Smooth muscle cell (in vitro differentiated cells): ENCODE measurements around the gene ZNF22. TPM values are rescaled to one million over a fixed set of nuclear protein-coding genes. Genes with fewer than 3 reads are reported as not detected.

ENCODE experiments used
- DNase-seq: peaks from one replicate; lab custom pipeline; 2025; ENCODE audit not compliant: unreplicated experiment; lab: John Stamatoyannopoulos, UW
- H2AFZ ChIP-seq: fragments of 200-600 bp; sonication (generic); 2 replicates; pipeline ENCODE4 v1.6.0; 2016; ENCODE audit warnings: antibody characterized with exemption, low read depth, mild to moderate bottlenecking
- H3F3A ChIP-seq: fragments of 200-600 bp; sonication (generic); 2 replicates; pipeline ENCODE4 v1.6.0; 2017; ENCODE audit warnings: antibody characterized with exemption, low read depth
- H3K27ac ChIP-seq: fragments of 200-600 bp; sonication (generic); 2 replicates; pipeline ENCODE4 v1.5.1; 2016; ENCODE audit warnings: low read depth, mild to moderate bottlenecking
- H3K27me3 ChIP-seq: fragments of 200-600 bp; sonication (generic); 2 replicates; pipeline ENCODE4 v1.6.1; 2016; ENCODE audit warnings: low read depth, mild to moderate bottlenecking
- H3K36me3 ChIP-seq: fragments of 200-600 bp; sonication (generic); 2 replicates; pipeline ENCODE4 v1.5.1; 2016; ENCODE audit warnings: low read depth
- H3K4me1 ChIP-seq: fragments of 200-600 bp; sonication (generic); 2 replicates; pipeline ENCODE4 v1.5.1; 2016; ENCODE audit warnings: low read depth
- H3K4me2 ChIP-seq: fragments of 200-600 bp; sonication (generic); 2 replicates; pipeline ENCODE4 v1.6.0; 2016; ENCODE audit warnings: mild to moderate bottlenecking
- H3K4me3 ChIP-seq: fragments of 200-600 bp; sonication (generic); 2 replicates; pipeline ENCODE4 v1.5.1; 2016; ENCODE audit warnings: mild to moderate bottlenecking
- H3K79me2 ChIP-seq: fragments of 200-600 bp; sonication (generic); 2 replicates; pipeline ENCODE4 v1.6.0; 2016; ENCODE audit warnings: low read depth, mild to moderate bottlenecking
- H3K9ac ChIP-seq: fragments of 200-600 bp; sonication (generic); 2 replicates; pipeline ENCODE4 v1.6.0; 2016; ENCODE audit warnings: low read depth
- H3K9me3 ChIP-seq: fragments of 200-600 bp; sonication (generic); replicated peaks from 2 replicates; pipeline ENCODE4 v1.5.1; 2016; ENCODE audit warnings: low read depth
- H4K20me1 ChIP-seq: fragments of 200-600 bp; sonication (generic); 2 replicates; pipeline ENCODE4 v1.6.0; 2016; ENCODE audit warnings: low read depth
- WGBS: methylation state at CpG from one replicate; pipeline ENCODE4 v1.1.7; 2016; ENCODE audit warnings: low lambda C conversion rate; 5-methylcytosine and 5-hydroxymethylcytosine counted together
- polyA plus RNA-seq: library from polyadenylated mRNA; unstranded; fragments of >200 nt; fragmentation: Nextera tagmentation; extraction: Ambion mirVana; gene quantifications from 2 replicates; pipeline ENCODE4 v1.2.1, GENCODE V29; 2016
- total RNA-seq: library from RNA; depleted of rRNA; stranded (reverse); fragments of >200 nt; gene quantifications from 2 replicates; pipeline ENCODE4 v1.2.3, GENCODE V29; 2014
- TF ChIP-seq, protein P1 (sequence below): fragments of 200-600 bp; sonication (generic); IDR thresholded peaks from 2 replicates; pipeline ENCODE4 v1.5.1; 2017; ENCODE audit warnings: borderline replicate concordance, mild to moderate bottlenecking, antibody characterized with exemption; ENCODE audit not compliant: insufficient read depth, poor library complexity, severe bottlenecking

Gene ZNF22
- total and polyA plus RNA-seq, 2 experiments from 2014 or later, result 30.7 to 38.9 TPM

DNA sequence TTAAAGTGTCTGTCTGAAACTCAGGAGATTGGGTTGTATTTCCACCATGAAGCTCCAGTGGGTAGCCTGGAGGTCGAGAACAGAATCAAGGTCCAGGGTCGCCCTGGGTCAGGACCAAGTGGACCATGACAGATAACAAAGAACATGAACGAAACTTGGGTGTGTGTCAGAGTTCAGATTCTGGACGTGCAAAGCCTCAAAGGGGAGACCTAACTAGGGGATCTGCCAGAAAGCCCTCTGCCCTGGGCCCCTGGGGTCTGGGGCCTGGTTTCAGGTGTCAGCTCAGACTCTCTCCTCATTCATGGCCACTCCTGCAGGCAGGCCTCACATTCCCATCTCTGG is 39.5 kb upstream of the ZNF22 start:
- Histone ChIP-seq H3K27ac (no peak overlapping the region), H3F3A (no peaks in the 10 kb centered on the region), H3K79me2 (no peaks in the 10 kb centered on the region), H3K4me2 (no peak overlapping the region), H3K4me3 (no peak overlapping the region), H2AFZ (no peak overlapping the region), H4K20me1 (no peaks in the 10 kb centered on the region), H3K27me3 (no peaks in the 10 kb centered on the region), H3K9me3 (no peaks in the 10 kb centered on the region), H3K36me3 (no peaks in the 10 kb centered on the region), H3K9ac (no peak overlapping the region), H3K4me1 (peaks cover 32% of the 10 kb centered on the region)
- WGBS, result 80% methylated on average over 4 of the region's 4 CpGs
- no peak for DNase-seq
- TF ChIP-seq, protein P1, sequence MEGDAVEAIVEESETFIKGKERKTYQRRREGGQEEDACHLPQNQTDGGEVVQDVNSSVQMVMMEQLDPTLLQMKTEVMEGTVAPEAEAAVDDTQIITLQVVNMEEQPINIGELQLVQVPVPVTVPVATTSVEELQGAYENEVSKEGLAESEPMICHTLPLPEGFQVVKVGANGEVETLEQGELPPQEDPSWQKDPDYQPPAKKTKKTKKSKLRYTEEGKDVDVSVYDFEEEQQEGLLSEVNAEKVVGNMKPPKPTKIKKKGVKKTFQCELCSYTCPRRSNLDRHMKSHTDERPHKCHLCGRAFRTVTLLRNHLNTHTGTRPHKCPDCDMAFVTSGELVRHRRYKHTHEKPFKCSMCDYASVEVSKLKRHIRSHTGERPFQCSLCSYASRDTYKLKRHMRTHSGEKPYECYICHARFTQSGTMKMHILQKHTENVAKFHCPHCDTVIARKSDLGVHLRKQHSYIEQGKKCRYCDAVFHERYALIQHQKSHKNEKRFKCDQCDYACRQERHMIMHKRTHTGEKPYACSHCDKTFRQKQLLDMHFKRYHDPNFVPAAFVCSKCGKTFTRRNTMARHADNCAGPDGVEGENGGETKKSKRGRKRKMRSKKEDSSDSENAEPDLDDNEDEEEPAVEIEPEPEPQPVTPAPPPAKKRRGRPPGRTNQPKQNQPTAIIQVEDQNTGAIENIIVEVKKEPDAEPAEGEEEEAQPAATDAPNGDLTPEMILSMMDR, result no peak

DNA sequence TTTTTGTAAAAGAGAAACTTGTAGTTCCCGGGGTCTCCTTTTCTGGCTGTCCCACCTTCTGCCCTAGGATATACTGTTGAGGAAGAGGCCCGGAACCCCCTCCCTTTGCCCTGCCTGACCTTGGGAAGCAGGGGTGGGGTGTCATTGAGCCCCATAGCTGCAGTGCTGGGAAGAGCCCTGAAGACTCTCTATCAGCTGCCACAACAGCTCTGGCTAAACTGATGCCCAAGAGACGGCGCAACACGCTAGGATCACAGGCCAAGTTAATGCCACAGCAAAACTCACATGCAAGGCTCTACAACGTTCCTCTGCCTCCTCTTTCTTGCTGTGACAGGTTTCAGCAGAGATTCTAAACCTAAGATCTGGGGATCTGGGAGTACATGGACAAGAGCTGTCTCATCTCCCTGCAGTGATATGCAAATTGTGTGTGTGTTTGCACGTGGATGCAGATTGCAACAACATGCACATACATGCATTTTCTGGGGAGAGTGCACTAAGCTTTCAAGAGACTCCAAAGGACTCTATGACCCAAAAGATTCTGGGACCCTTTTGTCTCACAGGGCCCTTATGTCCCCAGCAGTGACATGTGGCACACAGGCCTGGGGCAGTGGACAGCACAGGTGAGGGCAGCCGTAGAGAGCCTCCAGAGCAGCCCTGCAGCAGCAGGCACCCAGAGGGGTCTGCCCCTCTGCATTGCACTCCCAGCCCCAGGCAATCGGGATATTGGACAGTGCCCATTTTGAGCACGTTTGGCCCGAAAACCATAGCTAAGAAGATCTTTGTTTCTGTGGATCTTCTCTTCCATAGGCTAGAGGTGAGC is 38.6 kb upstream of the ZNF22 start:
- no peak overlapping the region for H3K4me2 ChIP-seq
- H3K27ac ChIP-seq, result no peak overlapping the region
- no peaks in the 10 kb centered on the region for H3K27me3 ChIP-seq
- H4K20me1 ChIP-seq, result no peaks in the 10 kb centered on the region
- H2AFZ ChIP-seq, result no peak overlapping the region
- TF ChIP-seq, protein P1, result no peak
- DNase-seq, result no peak
- WGBS, result 94% methylated on average over 11 of the region's 11 CpGs
- H3F3A ChIP-seq, result no peaks in the 10 kb centered on the region
- H3K9me3 ChIP-seq, result no peaks in the 10 kb centered on the region
- H3K9ac ChIP-seq, result no peak overlapping the region
- no peak overlapping the region for H3K4me3 ChIP-seq
- no peaks in the 10 kb centered on the region for H3K36me3 ChIP-seq
- peaks cover 32% of the 10 kb centered on the region for H3K4me1 ChIP-seq
- H3K79me2 ChIP-seq, result no peaks in the 10 kb centered on the region

DNA sequence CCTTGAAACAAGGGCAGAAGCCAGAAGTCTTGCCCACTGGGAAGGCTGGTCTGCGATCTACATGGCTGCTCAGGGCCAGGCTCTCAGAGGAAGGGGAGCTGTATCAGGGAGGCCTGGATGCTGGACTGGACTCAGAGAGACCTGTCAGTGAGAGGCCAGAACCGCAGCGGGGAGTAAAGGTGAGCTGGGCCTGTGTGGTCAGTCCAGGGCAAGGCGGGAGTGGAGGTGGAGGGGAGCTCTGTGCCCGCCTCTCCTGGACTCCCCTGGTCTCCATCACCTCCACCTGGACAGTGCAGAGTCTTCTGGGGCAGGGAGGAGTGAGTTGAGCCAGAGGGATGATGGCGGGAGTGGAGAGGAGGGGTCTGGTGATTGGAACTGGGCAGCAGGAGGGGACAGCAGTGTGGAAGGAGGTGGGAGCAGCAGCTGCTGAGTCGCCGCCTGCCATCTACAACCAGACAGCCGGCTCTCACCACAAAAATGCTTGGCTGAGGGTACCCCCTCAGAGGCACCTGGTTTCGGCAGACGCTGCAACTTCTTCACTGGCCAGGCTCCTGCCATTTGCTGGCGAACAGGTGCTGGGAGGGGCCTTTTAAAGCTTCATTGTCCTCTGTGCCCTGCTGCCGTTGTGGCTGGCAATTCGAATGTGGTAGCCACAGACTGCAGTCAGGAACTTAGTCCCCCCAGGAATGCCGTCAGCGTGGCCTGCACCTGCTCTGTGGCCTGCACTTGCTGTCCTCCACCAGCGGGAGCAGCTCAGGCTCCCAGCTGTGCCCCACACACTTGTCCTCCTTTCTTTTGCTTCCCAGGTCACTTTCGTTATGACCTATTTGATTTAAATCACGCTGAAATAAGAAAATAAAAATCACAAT is 37.6 kb upstream of the ZNF22 start:
- no peaks in the 10 kb centered on the region for H3K36me3 ChIP-seq
- H3K9me3 ChIP-seq, result no peaks in the 10 kb centered on the region
- no peaks in the 10 kb centered on the region for H4K20me1 ChIP-seq
- H3K9ac ChIP-seq, result no peak overlapping the region
- no peak overlapping the region for H2AFZ ChIP-seq
- H3K27me3 ChIP-seq, result no peaks in the 10 kb centered on the region
- no peak for DNase-seq
- peaks cover 37% of the 10 kb centered on the region for H3K4me1 ChIP-seq
- no peak overlapping the region for H3K27ac ChIP-seq
- 74% methylated on average over 17 of the region's 19 CpGs for WGBS
- no peak overlapping the region for H3K4me2 ChIP-seq
- no peaks in the 10 kb centered on the region for H3F3A ChIP-seq
- TF ChIP-seq, protein P1, result peak; percentile 10
- no peaks in the 10 kb centered on the region for H3K79me2 ChIP-seq
- H3K4me3 ChIP-seq, result no peak overlapping the region
